ENCODE data around the gene SNED1. TPM values are rescaled to one million over a fixed set of nuclear protein-coding genes. Genes with fewer than 3 reads are reported as not detected.

The SNED1 gene
- total RNA-seq, 1 experiment from 2014 or later, result 3.2 TPM

DNA sequence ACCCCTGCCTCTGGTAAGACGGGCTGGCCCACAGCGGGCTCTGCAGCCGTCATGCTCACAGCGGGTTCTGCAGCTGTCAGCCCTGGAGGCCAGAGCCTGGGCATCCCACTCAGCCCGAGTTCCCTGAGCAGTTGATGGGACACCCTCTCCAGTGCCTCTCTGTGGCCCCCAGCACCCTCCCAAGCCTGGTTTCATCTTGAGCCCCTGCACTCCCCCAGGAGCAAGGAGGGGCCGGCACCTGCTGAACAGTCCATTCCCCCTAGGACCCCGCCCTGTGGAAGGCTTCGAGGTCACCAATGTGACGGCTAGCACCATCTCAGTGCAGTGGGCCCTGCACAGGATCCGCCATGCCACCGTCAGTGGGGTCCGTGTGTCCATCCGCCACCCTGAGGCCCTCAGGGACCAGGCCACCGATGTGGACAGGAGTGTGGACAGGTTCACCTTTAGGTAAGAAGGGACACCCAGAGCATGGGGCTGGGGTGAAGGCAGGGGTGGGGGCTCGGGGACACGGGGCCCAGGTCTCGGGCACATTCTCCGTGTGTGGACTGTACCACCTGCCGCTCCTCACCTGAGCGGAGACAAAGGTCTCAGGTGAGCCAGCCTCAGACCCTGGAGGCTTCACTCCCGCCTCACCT, 69.2 kb downstream of the SNED1 start:
- Mint-ChIP-seq H3K27me3 (ENCODE audit: low read depth) (no peaks in the 10 kb centered on the region), H3K36me3 (no peaks in the 10 kb centered on the region), H3K4me1 (no peaks in the 10 kb centered on the region), H3K27ac (no peak overlapping the region), H3K4me3 (no peak overlapping the region), H3K9me3 (no peaks in the 10 kb centered on the region)
- ChIA-PET POLR2A (interaction anchor here (0.9 kb wide), 1 partner anchor 9 kb away, joined by 3 read pairs; no protein-coding TSS in a partner anchor), CTCF (interaction anchor here (0.7 to 3.3 kb wide), 9 partner anchors 10 to 216 kb away, joined by 3 to 20 read pairs (median 3); no protein-coding TSS in a partner anchor)
- DNase-seq (ENCODE audit: low spot score) (no peak), ATAC-seq (no peak)
- TF ChIP-seq FOXP1 (CRISPR knock-in tag; IDR thresholded peaks at IDR 0.05; ENCODE audit: borderline replicate concordance), result no peak
- TF ChIP-seq CBFB (CRISPR knock-in tag; IDR thresholded peaks at IDR 0.05; ENCODE audit: low read depth), result no peak
- no peak for TF ChIP-seq FOXJ3 (CRISPR knock-in tag; IDR thresholded peaks at IDR 0.05; ENCODE audit: borderline replicate concordance)
- TF ChIP-seq ZNF317 (CRISPR knock-in tag; IDR thresholded peaks at IDR 0.05; ENCODE audit: borderline replicate concordance, low read depth), result no peak
- no peak for TF ChIP-seq IRF2 (CRISPR knock-in tag; IDR thresholded peaks at IDR 0.05; ENCODE audit: borderline replicate concordance, low read depth)
- TF ChIP-seq, protein P1, sequence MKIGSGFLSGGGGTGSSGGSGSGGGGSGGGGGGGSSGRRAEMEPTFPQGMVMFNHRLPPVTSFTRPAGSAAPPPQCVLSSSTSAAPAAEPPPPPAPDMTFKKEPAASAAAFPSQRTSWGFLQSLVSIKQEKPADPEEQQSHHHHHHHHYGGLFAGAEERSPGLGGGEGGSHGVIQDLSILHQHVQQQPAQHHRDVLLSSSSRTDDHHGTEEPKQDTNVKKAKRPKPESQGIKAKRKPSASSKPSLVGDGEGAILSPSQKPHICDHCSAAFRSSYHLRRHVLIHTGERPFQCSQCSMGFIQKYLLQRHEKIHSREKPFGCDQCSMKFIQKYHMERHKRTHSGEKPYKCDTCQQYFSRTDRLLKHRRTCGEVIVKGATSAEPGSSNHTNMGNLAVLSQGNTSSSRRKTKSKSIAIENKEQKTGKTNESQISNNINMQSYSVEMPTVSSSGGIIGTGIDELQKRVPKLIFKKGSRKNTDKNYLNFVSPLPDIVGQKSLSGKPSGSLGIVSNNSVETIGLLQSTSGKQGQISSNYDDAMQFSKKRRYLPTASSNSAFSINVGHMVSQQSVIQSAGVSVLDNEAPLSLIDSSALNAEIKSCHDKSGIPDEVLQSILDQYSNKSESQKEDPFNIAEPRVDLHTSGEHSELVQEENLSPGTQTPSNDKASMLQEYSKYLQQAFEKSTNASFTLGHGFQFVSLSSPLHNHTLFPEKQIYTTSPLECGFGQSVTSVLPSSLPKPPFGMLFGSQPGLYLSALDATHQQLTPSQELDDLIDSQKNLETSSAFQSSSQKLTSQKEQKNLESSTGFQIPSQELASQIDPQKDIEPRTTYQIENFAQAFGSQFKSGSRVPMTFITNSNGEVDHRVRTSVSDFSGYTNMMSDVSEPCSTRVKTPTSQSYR (CRISPR knock-in tag; IDR thresholded peaks at IDR 0.05), result no peak
- TF ChIP-seq, protein P2, sequence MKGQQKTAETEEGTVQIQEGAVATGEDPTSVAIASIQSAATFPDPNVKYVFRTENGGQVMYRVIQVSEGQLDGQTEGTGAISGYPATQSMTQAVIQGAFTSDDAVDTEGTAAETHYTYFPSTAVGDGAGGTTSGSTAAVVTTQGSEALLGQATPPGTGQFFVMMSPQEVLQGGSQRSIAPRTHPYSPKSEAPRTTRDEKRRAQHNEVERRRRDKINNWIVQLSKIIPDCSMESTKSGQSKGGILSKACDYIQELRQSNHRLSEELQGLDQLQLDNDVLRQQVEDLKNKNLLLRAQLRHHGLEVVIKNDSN (CRISPR knock-in tag; IDR thresholded peaks at IDR 0.05), result no peak
- TF ChIP-seq, protein P3, sequence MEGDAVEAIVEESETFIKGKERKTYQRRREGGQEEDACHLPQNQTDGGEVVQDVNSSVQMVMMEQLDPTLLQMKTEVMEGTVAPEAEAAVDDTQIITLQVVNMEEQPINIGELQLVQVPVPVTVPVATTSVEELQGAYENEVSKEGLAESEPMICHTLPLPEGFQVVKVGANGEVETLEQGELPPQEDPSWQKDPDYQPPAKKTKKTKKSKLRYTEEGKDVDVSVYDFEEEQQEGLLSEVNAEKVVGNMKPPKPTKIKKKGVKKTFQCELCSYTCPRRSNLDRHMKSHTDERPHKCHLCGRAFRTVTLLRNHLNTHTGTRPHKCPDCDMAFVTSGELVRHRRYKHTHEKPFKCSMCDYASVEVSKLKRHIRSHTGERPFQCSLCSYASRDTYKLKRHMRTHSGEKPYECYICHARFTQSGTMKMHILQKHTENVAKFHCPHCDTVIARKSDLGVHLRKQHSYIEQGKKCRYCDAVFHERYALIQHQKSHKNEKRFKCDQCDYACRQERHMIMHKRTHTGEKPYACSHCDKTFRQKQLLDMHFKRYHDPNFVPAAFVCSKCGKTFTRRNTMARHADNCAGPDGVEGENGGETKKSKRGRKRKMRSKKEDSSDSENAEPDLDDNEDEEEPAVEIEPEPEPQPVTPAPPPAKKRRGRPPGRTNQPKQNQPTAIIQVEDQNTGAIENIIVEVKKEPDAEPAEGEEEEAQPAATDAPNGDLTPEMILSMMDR (IDR thresholded peaks at IDR 0.05), result no peak
- TF ChIP-seq, protein P4, sequence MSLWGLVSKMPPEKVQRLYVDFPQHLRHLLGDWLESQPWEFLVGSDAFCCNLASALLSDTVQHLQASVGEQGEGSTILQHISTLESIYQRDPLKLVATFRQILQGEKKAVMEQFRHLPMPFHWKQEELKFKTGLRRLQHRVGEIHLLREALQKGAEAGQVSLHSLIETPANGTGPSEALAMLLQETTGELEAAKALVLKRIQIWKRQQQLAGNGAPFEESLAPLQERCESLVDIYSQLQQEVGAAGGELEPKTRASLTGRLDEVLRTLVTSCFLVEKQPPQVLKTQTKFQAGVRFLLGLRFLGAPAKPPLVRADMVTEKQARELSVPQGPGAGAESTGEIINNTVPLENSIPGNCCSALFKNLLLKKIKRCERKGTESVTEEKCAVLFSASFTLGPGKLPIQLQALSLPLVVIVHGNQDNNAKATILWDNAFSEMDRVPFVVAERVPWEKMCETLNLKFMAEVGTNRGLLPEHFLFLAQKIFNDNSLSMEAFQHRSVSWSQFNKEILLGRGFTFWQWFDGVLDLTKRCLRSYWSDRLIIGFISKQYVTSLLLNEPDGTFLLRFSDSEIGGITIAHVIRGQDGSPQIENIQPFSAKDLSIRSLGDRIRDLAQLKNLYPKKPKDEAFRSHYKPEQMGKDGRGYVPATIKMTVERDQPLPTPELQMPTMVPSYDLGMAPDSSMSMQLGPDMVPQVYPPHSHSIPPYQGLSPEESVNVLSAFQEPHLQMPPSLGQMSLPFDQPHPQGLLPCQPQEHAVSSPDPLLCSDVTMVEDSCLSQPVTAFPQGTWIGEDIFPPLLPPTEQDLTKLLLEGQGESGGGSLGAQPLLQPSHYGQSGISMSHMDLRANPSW (CRISPR knock-in tag; conservative IDR thresholded peaks at IDR 0.05; ENCODE audit: low read depth), result no peak
- TF ChIP-seq GRHL2 (CRISPR knock-in tag; IDR thresholded peaks at IDR 0.05; ENCODE audit: insufficient replicate concordance, severe bottlenecking), result no peak
- no peak for TF ChIP-seq HMGA2 (CRISPR knock-in tag; IDR thresholded peaks at IDR 0.05)
- TF ChIP-seq, protein P5, sequence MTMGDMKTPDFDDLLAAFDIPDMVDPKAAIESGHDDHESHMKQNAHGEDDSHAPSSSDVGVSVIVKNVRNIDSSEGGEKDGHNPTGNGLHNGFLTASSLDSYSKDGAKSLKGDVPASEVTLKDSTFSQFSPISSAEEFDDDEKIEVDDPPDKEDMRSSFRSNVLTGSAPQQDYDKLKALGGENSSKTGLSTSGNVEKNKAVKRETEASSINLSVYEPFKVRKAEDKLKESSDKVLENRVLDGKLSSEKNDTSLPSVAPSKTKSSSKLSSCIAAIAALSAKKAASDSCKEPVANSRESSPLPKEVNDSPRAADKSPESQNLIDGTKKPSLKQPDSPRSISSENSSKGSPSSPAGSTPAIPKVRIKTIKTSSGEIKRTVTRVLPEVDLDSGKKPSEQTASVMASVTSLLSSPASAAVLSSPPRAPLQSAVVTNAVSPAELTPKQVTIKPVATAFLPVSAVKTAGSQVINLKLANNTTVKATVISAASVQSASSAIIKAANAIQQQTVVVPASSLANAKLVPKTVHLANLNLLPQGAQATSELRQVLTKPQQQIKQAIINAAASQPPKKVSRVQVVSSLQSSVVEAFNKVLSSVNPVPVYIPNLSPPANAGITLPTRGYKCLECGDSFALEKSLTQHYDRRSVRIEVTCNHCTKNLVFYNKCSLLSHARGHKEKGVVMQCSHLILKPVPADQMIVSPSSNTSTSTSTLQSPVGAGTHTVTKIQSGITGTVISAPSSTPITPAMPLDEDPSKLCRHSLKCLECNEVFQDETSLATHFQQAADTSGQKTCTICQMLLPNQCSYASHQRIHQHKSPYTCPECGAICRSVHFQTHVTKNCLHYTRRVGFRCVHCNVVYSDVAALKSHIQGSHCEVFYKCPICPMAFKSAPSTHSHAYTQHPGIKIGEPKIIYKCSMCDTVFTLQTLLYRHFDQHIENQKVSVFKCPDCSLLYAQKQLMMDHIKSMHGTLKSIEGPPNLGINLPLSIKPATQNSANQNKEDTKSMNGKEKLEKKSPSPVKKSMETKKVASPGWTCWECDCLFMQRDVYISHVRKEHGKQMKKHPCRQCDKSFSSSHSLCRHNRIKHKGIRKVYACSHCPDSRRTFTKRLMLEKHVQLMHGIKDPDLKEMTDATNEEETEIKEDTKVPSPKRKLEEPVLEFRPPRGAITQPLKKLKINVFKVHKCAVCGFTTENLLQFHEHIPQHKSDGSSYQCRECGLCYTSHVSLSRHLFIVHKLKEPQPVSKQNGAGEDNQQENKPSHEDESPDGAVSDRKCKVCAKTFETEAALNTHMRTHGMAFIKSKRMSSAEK (CRISPR knock-in tag; IDR thresholded peaks at IDR 0.05; ENCODE audit: borderline replicate concordance), result no peak
- TF ChIP-seq ZNF671 (CRISPR knock-in tag; IDR thresholded peaks at IDR 0.05), result no peak
- TF ChIP-seq JAZF1 (CRISPR knock-in tag; IDR thresholded peaks at IDR 0.05), result no peak
- TF ChIP-seq, protein P6, sequence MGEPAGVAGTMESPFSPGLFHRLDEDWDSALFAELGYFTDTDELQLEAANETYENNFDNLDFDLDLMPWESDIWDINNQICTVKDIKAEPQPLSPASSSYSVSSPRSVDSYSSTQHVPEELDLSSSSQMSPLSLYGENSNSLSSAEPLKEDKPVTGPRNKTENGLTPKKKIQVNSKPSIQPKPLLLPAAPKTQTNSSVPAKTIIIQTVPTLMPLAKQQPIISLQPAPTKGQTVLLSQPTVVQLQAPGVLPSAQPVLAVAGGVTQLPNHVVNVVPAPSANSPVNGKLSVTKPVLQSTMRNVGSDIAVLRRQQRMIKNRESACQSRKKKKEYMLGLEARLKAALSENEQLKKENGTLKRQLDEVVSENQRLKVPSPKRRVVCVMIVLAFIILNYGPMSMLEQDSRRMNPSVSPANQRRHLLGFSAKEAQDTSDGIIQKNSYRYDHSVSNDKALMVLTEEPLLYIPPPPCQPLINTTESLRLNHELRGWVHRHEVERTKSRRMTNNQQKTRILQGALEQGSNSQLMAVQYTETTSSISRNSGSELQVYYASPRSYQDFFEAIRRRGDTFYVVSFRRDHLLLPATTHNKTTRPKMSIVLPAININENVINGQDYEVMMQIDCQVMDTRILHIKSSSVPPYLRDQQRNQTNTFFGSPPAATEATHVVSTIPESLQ (CRISPR knock-in tag; IDR thresholded peaks at IDR 0.05), result no peak
- no peak for TF ChIP-seq NR2C2 (CRISPR knock-in tag; IDR thresholded peaks at IDR 0.05)
